ENCODE results near the gene ALK.

ALK gene

DNA sequence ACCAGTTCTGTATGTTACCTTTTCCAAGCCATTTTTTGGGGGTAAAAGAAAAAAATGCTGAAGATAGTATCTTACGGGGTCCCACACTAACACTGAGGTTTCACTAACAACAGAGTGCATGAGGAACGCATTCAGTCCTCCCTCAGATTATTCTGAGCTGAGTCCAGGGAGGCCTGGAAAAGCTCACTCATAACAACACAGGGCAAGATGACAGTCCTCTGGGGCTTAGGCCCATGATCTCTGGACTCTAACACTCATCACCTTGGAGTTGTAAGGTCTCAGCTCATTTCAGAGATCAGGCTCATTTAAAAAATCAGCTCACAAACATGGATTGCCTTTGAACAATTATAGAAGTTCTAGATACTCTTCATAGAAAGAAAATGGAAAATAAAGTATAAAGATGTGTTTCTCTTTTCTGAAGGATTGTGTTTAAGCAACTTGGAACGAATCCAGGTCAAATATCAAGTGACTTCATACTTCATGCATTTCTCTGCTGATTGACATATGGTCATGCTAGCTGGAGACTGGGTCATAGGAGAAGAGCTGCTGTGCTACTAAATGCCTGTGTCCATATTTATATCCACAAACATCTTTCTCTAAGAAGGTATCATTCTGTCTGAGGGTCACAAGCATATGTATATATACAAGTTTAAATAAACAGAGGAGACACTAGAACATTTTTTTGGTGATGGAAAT, 265.8 kb downstream of the ALK start:
- DNase-seq (ENCODE audit: low read depth) = no peak

DNA sequence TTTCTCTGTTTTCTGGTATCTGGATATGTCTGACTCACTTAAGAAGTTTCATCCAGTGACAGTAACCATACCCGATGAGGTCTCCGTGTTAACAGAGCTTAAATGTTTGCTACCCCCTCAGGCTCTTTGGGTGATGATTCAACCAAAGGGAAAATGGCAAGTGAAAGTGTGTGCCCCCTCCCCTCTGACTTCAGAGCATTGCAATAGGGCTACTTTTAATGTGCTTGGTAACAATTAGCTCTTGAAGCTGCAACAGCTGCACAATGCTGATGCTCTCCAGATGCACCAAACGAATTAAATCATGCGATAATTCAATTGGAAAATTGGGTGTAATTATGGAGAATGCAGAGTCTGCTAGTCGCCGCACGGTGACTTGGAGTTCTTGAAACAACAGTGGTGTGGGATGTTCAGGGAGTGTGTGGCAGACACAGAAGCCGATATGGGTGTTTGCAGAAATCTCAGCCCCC, 270.7 kb downstream of the ALK start:
- DNase-seq (ENCODE audit: low read depth) = no peak

DNA sequence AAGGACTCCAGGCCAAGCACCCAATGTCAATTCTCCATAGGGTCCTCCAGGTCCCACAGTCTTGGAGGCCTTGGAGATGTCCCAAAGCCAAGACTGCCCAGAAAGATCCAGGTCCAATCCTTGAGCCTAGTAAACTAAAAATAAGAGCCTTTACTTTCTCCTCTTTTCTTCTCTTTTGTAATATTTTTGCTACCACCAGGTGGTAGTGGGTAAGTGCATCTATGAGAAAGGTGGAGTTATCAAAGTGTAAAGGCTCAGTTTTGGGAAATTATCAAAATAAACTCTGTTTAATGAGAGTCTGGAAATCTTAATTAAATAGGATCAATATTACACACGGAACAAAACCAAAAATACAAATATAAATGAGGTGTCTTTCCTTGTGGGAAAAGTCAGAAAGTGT, 276.4 kb downstream of the ALK start:
- no peak for DNase-seq (ENCODE audit: low read depth)

DNA sequence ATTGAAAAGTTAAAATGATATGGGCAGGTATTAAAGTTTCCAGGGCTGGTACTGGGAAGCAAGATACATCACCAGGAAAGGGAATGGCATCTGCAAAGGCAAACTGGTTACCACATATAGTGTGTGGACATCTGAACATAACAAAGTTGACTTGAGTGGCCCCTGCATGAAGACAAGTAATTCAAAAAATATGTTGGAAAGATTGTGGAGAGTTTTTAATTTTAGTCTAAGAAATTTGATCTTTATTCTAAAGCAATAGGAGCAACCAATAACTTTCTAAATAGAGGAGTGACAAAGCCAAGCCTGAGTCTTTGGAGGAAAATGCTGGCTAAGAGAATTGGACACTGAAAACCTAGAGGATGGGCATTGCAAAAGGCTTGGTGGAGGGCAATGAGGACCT, 278.2 kb downstream of the ALK start:
- no peak for DNase-seq (ENCODE audit: low read depth)

DNA sequence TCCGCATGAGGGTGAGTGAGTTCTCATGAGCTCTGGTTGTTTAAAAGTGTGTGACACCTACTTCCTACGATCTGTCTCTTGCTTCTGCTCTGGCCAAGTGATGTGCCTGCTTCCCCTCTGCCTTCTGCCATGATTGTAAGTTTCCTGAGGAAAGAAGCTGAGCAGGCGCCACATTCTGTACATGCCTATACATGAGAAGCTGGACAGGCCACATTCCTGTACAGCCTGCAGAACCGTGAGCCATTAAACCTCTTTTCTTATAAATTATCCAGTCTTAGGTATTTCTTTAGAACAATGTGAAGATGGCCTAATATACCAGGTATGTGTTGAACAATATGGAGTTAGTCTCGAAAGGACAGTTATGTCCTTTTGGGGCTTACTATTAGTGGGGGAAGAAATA, 281.0 kb downstream of the ALK start:
- no peak for DNase-seq (ENCODE audit: low read depth)

DNA sequence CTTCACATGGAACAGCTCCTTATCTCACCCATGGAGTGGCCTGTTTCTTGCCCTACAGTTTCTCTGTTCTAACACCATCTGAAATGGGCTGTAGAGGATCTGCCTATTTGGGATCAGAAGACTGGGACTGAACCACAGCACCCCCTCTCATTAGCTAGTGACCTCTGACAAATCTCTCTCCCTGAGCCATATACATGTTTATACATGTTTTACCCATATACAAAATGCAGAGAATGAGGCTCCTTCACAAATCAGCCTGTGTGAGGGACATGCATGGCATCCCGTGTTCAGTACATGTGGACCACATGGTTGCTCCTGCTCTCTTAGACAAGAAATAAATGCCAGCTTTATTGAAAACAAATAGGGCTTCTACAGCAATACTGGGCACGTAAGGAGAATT, 282.7 kb downstream of the ALK start:
- DNase-seq (ENCODE audit: low read depth) = no peak

DNA sequence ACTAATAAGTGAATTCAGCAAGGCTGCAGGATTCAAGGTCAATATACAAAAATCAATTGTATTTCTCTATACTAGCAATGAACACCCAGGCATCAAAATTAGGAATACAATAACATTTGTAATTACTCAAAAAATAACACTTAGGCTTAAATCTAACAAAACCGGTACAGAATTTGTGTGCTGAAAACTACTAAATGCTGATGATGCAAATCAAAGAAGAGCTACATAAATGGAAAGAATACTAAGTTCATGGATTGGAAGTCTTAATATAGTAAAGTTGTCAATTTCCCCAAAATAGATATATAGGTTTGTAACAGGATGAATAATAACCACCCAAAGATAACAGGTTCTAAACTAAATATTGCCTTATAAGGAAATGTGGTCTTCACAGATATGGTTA, 286.5 kb downstream of the ALK start:
- no peak for DNase-seq (ENCODE audit: low read depth)

DNA sequence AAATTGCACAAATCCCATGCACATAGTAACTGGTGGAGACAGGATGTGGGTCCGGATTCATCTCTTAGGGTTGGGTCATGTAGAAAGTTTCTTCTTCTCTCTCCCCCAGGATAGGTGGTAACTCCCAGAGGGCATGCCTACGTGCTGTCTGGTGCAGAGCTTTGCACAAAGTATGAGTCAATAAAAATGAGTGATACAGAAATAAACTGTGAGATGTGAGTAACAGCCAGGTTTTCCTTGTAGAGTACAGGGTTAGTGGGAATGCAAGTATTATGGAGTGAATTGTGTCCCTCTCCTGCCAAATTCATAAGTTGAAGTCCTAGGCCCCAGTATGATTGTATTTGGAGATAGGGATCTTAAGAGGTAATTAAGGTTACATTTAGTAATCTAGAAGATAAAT, 289.4 kb downstream of the ALK start:
- DNase-seq (ENCODE audit: low read depth) = no peak

DNA sequence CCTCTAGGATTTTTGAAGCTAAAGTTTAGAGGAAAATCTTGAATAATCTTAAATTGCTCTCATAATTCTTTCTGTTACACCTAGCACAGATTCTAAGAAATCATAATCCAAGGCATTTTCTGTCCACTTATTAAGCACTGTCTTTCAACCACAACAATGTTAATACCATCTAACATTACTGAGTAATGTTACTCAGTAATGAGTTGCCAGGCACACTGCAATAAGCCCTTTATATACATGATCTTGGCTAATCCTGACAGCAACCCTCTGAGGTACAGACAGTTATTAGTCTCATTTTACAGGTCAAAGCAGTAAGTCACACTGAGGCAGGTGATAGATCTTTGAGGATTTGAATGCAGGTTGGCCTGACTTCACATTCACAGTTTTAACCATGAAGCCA, 291.9 kb downstream of the ALK start:
- no peak for DNase-seq (ENCODE audit: low read depth)

DNA sequence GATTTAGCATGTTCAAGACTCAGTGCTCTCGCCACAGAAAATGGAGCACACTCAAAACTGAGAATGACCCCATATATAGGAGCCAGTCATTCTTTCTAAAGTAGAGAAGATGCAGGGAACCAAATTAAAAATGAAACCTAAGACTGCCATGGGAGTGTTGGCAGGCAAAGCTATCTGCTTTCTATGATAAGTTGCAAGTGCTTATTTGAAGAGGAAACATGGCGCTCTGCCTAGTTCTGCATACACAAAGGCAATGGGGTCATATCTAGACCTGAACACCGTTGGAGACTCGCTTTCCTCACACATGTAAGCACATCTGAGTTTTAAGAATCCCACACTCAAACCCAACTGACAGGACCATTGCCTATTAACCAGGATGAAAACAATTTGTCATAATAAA, 292.5 kb downstream of the ALK start:
- no peak for DNase-seq (ENCODE audit: low read depth)

DNA sequence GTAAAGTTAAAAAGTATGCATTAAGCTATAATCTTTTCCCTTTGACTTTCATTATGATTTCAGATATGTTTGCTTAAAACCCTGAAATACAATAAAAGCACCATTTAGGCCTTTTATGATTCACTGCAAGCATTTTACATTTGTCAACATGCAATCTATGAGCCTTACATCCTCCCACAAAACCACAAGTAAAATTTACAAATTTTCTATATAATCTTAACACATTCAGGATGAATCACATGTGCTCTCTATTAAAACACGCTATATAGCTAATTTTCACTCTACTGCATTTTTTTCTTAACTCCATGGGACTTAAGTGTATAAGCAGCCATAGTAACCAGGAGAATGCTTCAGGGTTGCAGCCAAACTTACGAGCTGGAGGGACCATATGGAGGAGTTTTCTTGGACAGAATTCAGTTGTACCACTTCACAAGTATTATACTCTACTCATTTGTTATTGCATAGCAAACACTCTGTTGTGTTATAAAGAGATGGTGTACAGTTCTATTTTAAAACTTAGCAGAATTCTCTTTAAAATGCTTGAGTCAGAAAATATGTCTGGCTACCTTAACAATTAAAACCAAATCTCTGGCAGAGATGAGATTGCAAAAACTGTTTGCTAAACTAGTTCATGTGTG, 293.2 kb downstream of the ALK start:
- no peak for DNase-seq (ENCODE audit: low read depth)

DNA sequence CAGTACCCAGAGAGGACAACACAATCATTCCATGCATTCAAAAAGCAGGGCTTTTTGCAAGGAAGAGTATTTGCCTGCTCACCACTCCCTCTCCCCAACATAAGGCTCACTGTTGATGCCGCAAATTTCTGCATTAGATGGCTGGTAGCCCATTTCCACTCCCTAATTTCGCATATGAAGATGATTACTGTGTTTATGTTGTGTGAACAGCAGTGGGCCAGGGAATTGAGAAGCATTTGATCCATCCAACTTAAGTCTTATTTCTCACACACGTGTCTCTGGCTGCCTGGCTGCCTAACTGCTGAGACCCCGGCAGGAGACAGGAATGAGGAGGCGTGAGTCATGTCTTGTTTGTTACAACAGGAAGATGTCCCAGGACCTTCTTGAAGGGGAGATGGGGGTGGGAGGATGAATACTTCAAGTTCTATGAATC, 294.1 kb downstream of the ALK start:
- DNase-seq (ENCODE audit: low read depth) = peak; percentile 59

DNA sequence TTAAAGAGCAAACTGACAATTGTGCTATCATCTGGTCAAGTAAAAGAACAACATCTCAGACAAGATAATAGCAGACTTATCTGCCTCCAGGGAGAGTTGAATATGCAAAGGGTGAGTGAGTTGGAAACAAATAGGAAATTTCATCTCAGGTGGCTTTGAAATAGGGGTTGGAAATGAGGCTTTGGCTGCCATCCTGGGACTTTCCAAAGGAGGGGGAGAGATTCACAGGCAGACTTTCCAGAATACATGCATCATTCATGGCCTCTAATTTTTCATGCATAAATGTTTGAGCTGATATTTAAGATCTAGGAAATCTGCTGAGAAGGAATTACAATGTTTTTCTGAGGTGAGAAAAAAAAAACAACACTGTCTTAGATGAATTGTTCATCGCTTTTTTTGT, 300.5 kb downstream of the ALK start:
- DNase-seq (ENCODE audit: low read depth) = no peak

DNA sequence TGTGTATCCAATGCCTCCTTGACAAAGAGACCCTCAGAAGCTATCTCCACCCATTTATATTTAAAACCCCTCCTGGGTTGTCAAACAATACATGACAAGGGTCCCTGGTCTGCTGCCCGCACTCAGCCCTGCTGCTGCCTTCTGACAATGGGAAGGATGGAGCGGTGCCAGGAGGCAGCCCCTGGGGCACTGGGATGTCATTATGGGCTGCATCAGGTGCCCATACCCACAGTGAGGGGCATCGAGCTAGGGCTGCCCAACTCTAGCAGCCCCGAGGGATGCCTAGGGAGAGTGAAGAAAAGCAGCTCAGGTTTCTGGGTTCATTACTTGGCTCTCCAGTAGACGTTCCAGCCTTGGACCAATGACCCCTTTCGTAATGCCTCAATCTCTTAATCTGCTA, 301.7 kb downstream of the ALK start:
- no peak for DNase-seq (ENCODE audit: low read depth)

DNA sequence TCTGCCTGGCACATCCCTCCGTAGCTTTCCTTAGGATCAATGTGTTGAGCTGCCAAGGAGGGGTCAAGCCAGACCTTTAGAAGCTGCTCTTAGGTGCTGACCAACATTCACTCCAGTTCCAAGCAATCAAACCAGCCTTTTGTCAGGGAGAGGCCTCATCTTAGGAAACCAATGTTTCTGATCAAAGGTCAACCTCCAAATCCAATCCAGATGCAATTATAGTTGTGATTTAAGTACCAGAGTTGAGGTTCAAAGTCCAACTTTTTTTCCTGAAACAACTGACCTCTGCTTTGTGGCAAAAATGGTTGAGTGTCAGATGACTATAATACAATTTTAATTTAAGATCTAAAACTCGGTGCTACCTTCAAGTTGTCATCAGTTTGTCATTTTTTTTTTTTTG, 303.4 kb downstream of the ALK start:
- no peak for DNase-seq (ENCODE audit: low read depth)

DNA sequence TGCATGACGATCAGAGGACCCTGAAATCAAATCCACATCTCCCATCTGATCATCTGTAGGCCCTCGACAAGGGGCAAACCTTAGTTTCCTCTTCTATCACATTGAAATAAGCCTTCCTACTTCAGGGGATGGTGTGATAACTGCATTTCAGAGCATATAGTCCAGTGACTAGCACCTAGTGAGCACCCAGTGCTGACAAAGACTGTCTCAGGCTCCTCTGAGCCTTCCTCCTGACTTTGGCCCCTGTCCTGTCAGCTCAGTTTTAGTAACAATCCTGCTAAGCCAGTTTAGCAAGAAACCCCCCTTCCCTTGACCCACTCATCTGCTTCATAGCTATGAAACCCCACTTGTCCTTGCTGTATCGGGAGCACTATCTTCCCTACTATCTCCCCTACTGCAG, 304.0 kb downstream of the ALK start:
- DNase-seq (ENCODE audit: low read depth) = no peak

DNA sequence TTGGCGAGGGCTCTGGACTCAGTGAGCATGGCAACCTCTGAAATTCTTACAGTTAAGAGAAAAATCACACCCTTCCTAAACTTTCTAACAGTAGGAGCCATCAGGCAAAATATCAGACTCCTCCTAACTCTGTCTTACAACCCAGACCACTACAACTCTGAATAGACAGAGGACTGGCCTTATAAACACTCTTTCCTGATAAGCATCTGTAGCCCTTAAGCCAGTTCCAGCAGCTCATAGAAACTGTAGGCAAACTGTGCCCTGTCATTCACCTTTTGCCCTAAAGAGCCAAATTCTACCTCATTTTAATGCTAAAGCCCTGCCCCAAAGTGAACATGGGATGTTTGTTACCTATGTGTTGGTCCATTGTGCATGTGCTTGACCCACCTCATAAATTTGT, 304.8 kb downstream of the ALK start:
- DNase-seq (ENCODE audit: low read depth) = no peak

DNA sequence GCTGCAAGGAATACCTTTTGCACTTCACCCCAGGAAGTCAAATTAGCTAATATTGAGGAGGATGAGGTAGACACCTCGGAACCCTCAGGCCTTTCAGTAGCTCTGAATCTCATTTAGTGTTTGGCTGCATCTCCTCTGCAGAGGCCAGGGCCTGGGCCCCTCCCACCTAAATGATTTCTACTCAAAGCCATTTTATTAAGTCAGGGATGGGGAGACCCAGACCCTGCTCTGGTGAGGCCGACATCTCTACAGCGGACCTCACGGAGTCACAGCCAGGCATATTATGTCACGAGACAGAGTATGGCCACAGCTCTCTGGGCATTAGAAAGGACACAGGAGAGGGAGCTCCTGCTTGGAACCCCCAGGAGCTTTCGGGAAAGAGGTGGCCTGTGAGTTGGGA, 305.5 kb downstream of the ALK start:
- DNase-seq (ENCODE audit: low read depth) = no peak

DNA sequence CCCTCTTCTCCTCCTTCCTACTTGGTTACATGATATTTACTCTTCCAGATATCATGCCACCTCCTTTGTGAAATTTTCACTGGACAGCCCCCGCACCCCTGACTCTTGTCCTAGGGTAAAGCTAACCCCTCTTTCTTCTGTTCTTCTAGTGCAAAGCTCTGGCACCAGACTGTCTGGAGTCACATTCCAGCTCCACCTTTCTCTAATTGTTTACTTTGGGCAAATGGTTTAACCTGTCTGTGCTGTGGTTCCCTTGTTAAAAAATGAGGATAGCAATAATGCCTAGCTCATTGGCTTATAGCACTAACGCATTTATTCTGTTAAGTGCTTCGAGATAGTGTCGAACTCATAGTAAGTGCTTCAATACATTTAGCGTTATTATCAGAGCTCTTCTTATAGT, 306.2 kb downstream of the ALK start:
- no peak for DNase-seq (ENCODE audit: low read depth)

DNA sequence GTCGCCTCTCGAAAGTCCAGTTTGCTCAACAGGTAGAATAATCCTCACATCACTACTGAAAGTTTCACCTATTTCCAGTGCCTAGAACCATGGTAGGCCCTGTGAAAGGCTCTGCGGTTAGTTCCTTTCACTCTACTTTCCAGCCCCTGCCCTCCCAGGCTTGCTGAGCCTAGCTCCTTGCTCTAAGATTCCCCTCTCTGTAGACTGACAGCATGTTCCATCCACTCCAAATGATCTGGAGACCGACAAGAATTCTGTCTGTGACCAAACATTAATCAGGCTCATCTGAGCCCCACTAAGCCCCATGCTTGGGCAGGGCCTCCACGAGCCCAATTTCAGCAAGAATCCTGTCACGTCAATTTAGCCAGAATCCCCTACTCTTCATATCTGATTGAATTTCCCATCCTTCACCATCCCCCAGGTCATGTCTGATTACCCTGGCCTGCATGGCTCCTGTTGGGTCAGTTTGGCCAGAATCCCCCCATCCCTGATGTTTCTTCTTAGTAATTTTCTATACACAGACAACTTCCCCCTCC, 307.0 kb downstream of the ALK start:
- no peak for DNase-seq (ENCODE audit: low read depth)

DNA sequence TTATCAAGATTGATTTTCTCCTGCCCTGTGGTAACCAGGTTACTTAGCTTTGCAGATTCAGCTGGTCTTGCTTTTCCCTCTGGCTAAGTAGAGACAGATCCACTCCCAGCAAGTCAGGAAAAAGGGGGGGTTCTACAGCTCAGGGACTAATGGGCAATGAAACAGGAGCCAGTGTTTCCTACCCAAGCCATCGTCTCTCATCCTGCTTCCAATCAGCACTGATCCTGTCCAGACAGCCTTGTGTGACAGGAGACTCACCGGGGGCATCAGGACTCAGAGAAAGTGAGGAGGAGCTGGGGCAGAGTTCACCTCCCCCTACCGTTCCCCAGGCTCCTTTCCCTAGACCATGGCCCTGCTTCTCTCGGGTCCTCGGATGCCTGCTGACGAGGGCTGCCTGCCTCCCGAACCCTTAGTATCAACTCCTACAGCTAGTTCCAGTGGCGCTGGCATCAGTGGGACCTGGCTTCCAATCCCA, 307.6 kb downstream of the ALK start:
- no peak for DNase-seq (ENCODE audit: low read depth)

DNA sequence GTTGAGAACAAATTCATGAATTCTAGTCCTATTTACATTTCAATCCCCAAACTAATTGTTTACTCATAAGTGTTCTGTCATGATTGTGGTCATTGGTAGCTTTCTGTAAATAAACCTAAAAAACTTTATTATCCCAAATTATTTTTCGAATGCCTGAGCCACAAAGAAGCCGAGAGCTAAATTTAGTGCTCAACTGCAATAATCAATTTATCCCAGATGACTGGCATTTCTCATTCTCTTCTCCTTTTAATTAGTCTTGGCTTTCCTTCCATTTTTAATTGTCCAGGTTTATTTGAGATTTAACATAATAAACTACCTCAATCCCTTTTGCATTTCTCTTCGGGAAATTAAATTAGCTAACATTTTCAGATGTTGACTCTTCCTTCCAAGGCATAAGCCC, 308.3 kb downstream of the ALK start:
- DNase-seq (ENCODE audit: low read depth) = no peak

DNA sequence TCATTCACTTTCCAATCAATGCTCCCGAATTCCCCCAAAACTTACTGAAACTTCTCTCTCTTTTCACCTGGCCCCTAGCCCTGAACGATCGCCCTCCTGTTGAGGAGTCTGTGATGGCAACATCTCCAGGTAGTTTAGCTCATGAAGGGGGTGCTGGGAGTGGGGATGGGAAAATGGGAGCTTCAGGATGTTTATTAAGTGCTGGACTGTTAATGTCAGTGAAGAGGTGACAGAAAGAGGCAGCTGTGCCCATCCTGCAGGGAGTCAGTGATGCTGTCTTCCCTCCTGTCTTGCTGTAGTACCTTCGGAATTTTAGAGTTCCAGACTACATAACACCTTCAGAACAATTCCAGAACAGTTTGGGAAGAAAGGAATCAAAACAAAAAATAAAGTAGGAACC, 308.8 kb downstream of the ALK start:
- no peak for DNase-seq (ENCODE audit: low read depth)

DNA sequence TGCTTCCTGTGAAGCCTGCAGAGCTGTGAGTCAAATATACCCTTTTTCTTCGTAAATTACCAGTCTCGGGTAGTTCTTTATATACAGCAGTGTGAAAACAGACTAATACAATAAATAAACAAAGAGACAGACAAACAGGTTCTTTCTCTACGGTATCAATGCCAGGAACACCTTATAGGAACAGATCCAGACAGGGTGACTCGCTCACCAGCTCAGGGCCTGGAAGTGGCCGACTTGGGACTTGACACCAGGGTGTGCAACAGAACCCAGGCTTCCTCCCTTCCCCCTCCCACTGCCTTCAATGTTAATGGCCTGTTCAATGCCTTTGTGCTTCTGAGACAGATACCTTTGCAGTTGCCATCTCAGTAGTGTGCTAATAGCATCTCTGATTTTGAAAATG, 309.5 kb downstream of the ALK start:
- no peak for DNase-seq (ENCODE audit: low read depth)

All from fibroblast of gingiva (primary cell).